Measurements from ENCODE around the gene CCSER1.

- TF ChIP-seq, protein P1, sequence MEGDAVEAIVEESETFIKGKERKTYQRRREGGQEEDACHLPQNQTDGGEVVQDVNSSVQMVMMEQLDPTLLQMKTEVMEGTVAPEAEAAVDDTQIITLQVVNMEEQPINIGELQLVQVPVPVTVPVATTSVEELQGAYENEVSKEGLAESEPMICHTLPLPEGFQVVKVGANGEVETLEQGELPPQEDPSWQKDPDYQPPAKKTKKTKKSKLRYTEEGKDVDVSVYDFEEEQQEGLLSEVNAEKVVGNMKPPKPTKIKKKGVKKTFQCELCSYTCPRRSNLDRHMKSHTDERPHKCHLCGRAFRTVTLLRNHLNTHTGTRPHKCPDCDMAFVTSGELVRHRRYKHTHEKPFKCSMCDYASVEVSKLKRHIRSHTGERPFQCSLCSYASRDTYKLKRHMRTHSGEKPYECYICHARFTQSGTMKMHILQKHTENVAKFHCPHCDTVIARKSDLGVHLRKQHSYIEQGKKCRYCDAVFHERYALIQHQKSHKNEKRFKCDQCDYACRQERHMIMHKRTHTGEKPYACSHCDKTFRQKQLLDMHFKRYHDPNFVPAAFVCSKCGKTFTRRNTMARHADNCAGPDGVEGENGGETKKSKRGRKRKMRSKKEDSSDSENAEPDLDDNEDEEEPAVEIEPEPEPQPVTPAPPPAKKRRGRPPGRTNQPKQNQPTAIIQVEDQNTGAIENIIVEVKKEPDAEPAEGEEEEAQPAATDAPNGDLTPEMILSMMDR (IDR thresholded peaks at IDR 0.05 in 8 of 11, conservative IDR thresholded peaks at IDR 0.05 in 3 of 11) = no peak
- TF ChIP-seq POLR2A (IDR thresholded peaks at IDR 0.05) = no peak
Measured at GRCh38 chr4:91362125-91362524, 1234.9 kb downstream of the CCSER1 start.
